Subcutaneous adipose tissue (tissue), 4 donors: ENCODE results near the gene DEAF1. TPM values are rescaled to one million over a fixed set of nuclear protein-coding genes. Genes with fewer than 3 reads are reported as not detected.

ENCODE experiments used
- total RNA-seq, 4 donors: library from RNA; depleted of rRNA; stranded (reverse); fragments of >200 nt; gene quantifications; one replicate each; pipeline ENCODE4 v1.1.0, GENCODE V29; 2016
- TF ChIP-seq, protein P1 (sequence below): fragments of 450-650 bp; IDR thresholded peaks from one replicate; pipeline ENCODE4 v1.5.1; 2016; ENCODE audit warnings: low read depth, mild to moderate bottlenecking, control low read depth, antibody characterized with exemption, moderate library complexity

DEAF1 gene
- total RNA-seq, 4 donors from 2014 or later = 14.0 to 28.4 (median 18.4) TPM

DNA sequence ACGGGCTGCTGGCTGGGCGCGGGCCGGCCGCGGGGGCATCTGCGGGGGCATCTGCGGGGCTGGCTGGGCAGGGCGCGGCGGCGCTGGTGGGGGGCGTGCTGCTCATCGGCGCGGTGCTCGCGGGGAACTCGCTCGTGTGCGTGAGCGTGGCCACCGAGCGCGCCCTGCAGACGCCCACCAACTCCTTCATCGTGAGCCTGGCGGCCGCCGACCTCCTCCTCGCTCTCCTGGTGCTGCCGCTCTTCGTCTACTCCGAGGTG lies 57.8 kb downstream of the DEAF1 start:
- TF ChIP-seq, protein P1, sequence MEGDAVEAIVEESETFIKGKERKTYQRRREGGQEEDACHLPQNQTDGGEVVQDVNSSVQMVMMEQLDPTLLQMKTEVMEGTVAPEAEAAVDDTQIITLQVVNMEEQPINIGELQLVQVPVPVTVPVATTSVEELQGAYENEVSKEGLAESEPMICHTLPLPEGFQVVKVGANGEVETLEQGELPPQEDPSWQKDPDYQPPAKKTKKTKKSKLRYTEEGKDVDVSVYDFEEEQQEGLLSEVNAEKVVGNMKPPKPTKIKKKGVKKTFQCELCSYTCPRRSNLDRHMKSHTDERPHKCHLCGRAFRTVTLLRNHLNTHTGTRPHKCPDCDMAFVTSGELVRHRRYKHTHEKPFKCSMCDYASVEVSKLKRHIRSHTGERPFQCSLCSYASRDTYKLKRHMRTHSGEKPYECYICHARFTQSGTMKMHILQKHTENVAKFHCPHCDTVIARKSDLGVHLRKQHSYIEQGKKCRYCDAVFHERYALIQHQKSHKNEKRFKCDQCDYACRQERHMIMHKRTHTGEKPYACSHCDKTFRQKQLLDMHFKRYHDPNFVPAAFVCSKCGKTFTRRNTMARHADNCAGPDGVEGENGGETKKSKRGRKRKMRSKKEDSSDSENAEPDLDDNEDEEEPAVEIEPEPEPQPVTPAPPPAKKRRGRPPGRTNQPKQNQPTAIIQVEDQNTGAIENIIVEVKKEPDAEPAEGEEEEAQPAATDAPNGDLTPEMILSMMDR = no peak

DNA sequence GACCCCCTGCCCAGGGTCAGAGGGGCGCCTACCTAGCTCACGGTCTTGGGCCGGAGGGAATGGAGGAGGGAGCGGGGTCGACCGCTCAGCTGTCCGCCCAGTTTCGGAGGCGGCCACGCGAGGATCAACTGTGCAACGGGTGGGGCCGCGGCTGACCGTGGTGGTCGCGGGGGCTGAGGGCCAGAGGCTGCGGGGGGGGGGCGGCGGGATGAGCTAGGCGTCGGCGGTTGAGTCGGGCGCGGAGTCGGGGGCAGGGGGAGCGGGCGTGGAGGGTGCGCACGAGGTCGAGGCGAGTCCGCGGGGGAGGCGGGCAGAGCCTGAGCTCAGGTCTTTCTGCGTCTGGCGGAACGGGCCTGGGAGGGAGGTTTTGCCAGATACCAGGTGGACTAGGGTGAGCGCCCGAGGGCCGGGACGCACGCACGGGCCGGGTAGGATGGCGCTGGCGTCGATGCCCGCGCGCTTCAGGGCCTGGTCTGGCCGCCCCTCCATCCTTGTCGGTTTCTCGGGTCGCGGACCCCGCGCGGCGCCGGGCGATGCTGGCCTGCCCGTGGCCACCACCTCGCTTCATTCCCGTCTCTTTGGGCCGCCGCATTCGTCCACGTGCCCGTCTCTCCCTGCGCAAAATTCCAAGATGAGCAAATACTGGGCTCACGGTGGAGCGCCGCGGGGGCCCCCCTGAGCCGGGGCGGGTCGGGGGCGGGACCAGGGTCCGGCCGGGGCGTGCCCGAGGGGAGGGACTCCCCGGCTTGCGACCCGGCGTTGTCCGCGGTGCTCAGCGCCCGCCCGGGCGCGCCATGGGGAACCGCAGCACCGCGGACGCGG lies 58.3 kb downstream of the DEAF1 start, which contains the start of gene DRD4:
DRD4 (plus strand) TSS at position 759 of the 822 bp plus-strand sequence; CDS start at position 795, 36 bp downstream.
- TF ChIP-seq, protein P1 = no peak

DNA sequence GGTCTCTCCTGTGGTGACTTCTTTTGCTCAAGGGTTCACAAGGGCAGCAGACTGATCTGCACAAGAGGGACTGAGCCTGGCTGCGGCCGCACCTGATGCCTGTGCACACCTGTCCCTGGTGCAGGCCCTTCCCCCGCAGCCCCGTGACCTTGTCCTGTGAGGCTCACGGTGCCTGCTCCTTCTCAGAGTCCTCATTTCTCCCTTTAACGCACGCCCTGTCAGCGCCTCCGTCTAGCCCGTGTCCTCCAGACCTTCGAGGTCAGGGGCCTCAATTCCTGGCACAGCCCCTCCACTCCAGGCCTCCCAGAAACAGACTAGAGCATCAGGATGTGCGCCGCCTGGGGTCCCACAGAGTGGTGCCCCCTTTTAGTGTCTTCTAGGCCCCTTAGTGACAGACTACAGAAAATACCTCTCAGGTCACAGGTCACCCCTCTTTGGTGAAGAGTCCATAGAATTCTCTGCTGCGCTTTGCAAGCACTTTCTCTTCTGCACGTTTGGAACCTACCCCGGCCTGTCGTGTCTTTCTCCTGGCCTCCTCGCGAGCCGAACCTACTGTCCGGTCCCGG lies 59.0 kb downstream of the DEAF1 start:
- TF ChIP-seq, protein P1 = no peak

DNA sequence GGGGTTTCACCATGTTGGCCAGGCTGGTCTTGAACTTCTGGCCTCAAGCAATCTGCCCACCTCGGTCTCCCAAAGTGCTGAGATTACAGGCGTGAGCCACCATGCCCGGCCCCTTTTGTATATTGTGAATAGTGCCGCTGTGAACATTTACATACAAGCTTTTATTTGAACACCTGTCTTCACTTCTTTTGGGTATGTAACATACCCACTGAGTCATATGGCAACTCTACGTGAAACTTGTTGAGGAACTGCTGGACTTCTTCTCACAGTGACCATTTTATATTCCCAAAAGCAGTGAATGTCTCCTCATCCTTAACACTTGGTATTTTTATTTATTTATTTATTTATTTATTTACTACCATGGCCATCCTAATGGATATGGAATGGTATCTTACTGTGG lies 64.2 kb downstream of the DEAF1 start:
- TF ChIP-seq, protein P1 = no peak

DNA sequence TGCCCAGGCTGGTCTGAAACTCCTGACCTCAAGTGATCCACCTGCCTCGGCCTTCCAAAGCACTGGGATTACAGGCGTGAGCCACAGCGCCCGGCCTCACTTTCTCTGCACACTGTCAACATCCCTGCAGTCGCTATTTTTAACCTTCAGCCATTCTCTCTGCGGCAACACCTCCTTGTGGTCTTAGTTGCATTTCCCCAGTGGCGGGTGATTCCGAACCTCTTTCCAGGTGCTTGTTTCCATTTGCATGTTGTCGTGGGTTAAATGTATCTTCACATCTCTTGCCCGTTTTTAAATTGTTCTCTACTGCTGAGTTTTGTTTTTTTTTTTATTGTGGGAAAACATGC lies 65.8 kb downstream of the DEAF1 start:
- TF ChIP-seq, protein P1 = no peak

DNA sequence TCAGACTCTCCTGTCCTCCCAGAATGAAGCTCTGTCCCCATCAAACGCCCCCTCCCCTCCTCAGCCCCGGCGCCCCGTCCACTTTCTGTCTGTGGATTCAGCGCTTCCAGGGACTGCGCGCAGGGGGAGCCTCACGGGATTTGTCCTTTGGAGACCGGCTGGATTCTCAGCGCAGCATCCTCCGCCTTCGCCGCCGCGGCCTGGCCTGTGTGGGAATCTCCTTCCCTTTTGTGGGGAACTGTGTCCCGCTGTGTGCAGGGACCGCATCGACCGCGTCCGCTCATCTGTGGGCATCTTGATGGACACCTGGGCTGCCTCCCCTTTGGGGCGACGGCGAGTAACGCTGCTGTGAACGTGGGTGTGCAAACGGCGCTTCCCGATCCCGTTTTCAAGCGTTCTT lies 67.0 kb downstream of the DEAF1 start:
- TF ChIP-seq, protein P1 = no peak

DNA sequence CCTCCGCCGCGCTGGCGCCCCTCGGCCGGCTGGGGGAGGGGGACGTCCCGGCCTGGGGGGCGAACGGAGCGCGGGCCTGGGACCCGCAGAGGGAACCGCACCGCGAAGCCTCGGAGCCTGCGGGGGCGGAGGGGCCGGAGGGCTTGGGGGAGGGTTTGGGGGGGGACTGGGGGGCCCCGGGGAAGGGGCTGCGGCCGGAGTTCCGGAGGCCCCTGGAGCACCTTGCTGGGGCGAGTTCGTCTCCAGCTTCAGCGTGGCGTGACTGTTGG lies 67.8 kb downstream of the DEAF1 start:
- TF ChIP-seq, protein P1 = no peak
